Tibial nerve (tissue), 3 donors: ENCODE results near the gene MEGF8.

Experiments used
- EP300 ChIP-seq, 2 donors: sonication (generic); formaldehyde crosslinking; IDR thresholded peaks; one replicate each; pipeline ENCODE4 v1.6.1; 2017; ENCODE audit warnings: antibody characterized with exemption in 2 of 2, mild to moderate bottlenecking in 1 of 2
- POLR2A ChIP-seq, 2 donors: fragments of 450-650 bp; IDR thresholded peaks; one replicate each; pipeline ENCODE4 v1.6.1; 2017; ENCODE audit warnings: antibody characterized with exemption in 2 of 2, mild to moderate bottlenecking in 2 of 2, moderate library complexity in 2 of 2

GRCh38 chr19:42279155-42279901 lies 46.1 kb upstream of the MEGF8 start:
- TF ChIP-seq EP300 (IDR thresholded peaks at IDR 0.05) (no peak), POLR2A (IDR thresholded peaks at IDR 0.05) (no peak)
